ENCODE results near the gene TM4SF4.

GRCh38 chr3:149527531-149528339 is 53.2 kb downstream of the TM4SF4 start:
- TF ChIP-seq CTCF (IDR thresholded peaks at IDR 0.05) (peak in 3 of 4 donors; percentile 15 to 27 (median 21)), POLR2A (IDR thresholded peaks at IDR 0.05) (no peak)
